Activated effector memory CD4-positive, alpha-beta T cell treated with Interleukin-2 at 50 U/mL for 16 hours (primary cell): ENCODE measurements around the gene ANKUB1.
"Not testable (repeated sequence)": the region's sequence is repeated elsewhere in the genome, so short reads cannot be mapped to it uniquely, and the experiment has no call there.

Experiments used
- DNase-seq: peaks from one replicate; pipeline ENCODE4 v3.0.0-alpha.2; 2020

ANKUB1 gene

GRCh38 chr3:149792452-149793270 lies at the start of gene ANKUB1:
Gene ANKUB1 (minus strand): TSS chr3:149792554. CDS start chr3:149792366, 188 bp downstream.
- DNase-seq = no peak

GRCh38 chr3:149839896-149840295 lies 47.5 kb upstream of the ANKUB1 start:
- no peak for DNase-seq

GRCh38 chr3:149839469-149839868 lies 47.1 kb upstream of the ANKUB1 start:
- DNase-seq = not testable (repeated sequence)

GRCh38 chr3:149838491-149838890 lies 46.1 kb upstream of the ANKUB1 start:
- not testable (repeated sequence) for DNase-seq

- no peak for DNase-seq
These were observed 40.9 kb upstream of the ANKUB1 start for GRCh38 chr3:149833241-149833640.

GRCh38 chr3:149832086-149832485 lies 39.7 kb upstream of the ANKUB1 start:
- no peak for DNase-seq

GRCh38 chr3:149831321-149831720 lies 39.0 kb upstream of the ANKUB1 start:
- DNase-seq = no peak

GRCh38 chr3:149830902-149831301 lies 38.5 kb upstream of the ANKUB1 start:
- DNase-seq = no peak

- DNase-seq = not testable (repeated sequence)
These were observed 37.3 kb upstream of the ANKUB1 start for GRCh38 chr3:149829631-149830030.

- DNase-seq = no peak
These were observed 36.0 kb upstream of the ANKUB1 start for GRCh38 chr3:149828390-149828789.

GRCh38 chr3:149826636-149827035 lies 34.3 kb upstream of the ANKUB1 start:
- DNase-seq = no peak

- DNase-seq = no peak
These were observed 27.8 kb upstream of the ANKUB1 start for GRCh38 chr3:149820183-149820582.

GRCh38 chr3:149819432-149819831 lies 27.1 kb upstream of the ANKUB1 start:
- no peak for DNase-seq

GRCh38 chr3:149816986-149817385 lies 24.6 kb upstream of the ANKUB1 start:
- no peak for DNase-seq

- no peak for DNase-seq
These were observed 24.0 kb upstream of the ANKUB1 start for GRCh38 chr3:149816311-149816710.

- no peak for DNase-seq
These were observed 23.4 kb upstream of the ANKUB1 start for GRCh38 chr3:149815728-149816127.

GRCh38 chr3:149815321-149815720 lies 23.0 kb upstream of the ANKUB1 start:
- no peak for DNase-seq

GRCh38 chr3:149813367-149814281 lies 21.3 kb upstream of the ANKUB1 start:
- peak; percentile 3 for DNase-seq

- peak; percentile 89 for DNase-seq
These were observed 20.4 kb upstream of the ANKUB1 start, which contains the start of gene RNF13 for GRCh38 chr3:149812606-149813366. Gene RNF13 (plus strand): TSS chr3:149813215. CDS start chr3:149846027, 32,812 bp downstream.

- DNase-seq = no peak
These were observed 19.8 kb upstream of the ANKUB1 start for GRCh38 chr3:149812165-149812605.

GRCh38 chr3:149810846-149811245 lies 18.5 kb upstream of the ANKUB1 start:
- no peak for DNase-seq

- DNase-seq = no peak
These were observed 17.3 kb upstream of the ANKUB1 start for GRCh38 chr3:149809699-149810098.
